Hepatocyte (in vitro differentiated cells): ENCODE data around the gene NUDT4. TPM values are rescaled to one million over a fixed set of nuclear protein-coding genes. Genes with fewer than 3 reads are reported as not detected.

Source experiments
- DNase-seq: peaks from one replicate; pipeline ENCODE4 v3.0.0-alpha.2; 2016; ENCODE audit warnings: low spot score
- H2AFZ ChIP-seq: fragments of 200-600 bp; sonication (generic); 2 replicates; pipeline ENCODE4 v1.6.0; 2016; ENCODE audit warnings: antibody characterized with exemption, mild to moderate bottlenecking
- H3K27ac ChIP-seq: fragments of 200-600 bp; sonication (generic); 2 replicates; pipeline ENCODE4 v1.5.1; 2016; ENCODE audit warnings: mild to moderate bottlenecking
- H3K27me3 ChIP-seq: fragments of 200-600 bp; sonication (generic); 2 replicates; pipeline ENCODE4 v1.6.1; 2016
- H3K36me3 ChIP-seq: fragments of 200-600 bp; sonication (generic); replicated peaks from 2 replicates; pipeline ENCODE4 v1.5.1; 2016; ENCODE audit warnings: low read depth; ENCODE audit not compliant: insufficient read depth
- H3K4me1 ChIP-seq: fragments of 200-600 bp; sonication (generic); 2 replicates; pipeline ENCODE4 v1.5.1; 2016; ENCODE audit warnings: mild to moderate bottlenecking, moderate library complexity; ENCODE audit not compliant: insufficient read depth
- H3K4me2 ChIP-seq: fragments of 200-600 bp; sonication (generic); 2 replicates; pipeline ENCODE4 v1.6.0; 2016
- H3K4me3 ChIP-seq: fragments of 200-600 bp; sonication (generic); 2 replicates; pipeline ENCODE4 v1.5.1; 2016; ENCODE audit warnings: mild to moderate bottlenecking
- H3K79me2 ChIP-seq: fragments of 200-600 bp; sonication (generic); 2 replicates; pipeline ENCODE4 v1.6.0; 2017; ENCODE audit warnings: mild to moderate bottlenecking
- H3K9me2 ChIP-seq: fragments of 200-600 bp; sonication (generic); replicated peaks from 2 replicates; pipeline ENCODE4 v1.6.0; 2017; ENCODE audit warnings: mild to moderate bottlenecking; ENCODE audit not compliant: insufficient read depth
- H3K9me3 ChIP-seq: fragments of 200-600 bp; sonication (generic); 2 replicates; pipeline ENCODE4 v1.5.1; 2016; ENCODE audit warnings: low read depth, mild to moderate bottlenecking
- H4K20me1 ChIP-seq: fragments of 200-600 bp; sonication (generic); 2 replicates; pipeline ENCODE4 v1.6.0; 2016; ENCODE audit warnings: mild to moderate bottlenecking; ENCODE audit not compliant: insufficient read depth, poor library complexity, severe bottlenecking
- CTCF ChIP-seq: fragments of 200-600 bp; sonication (generic); IDR thresholded peaks from 2 replicates; pipeline ENCODE4 v1.5.1; 2016; ENCODE audit warnings: antibody characterized with exemption, mild to moderate bottlenecking; ENCODE audit not compliant: poor library complexity
- EZH2 ChIP-seq: fragments of 200-600 bp; sonication (generic); IDR thresholded peaks from 2 replicates; pipeline ENCODE4 v1.6.1; 2016; ENCODE audit warnings: antibody characterized with exemption, mild to moderate bottlenecking, borderline replicate concordance
- EZH2phosphoT487 ChIP-seq: fragments of 200-600 bp; sonication (generic); IDR thresholded peaks from one replicate; pipeline ENCODE4 v1.6.1; 2018; ENCODE audit warnings: antibody characterized with exemption, mild to moderate bottlenecking, low read depth, moderate library complexity; ENCODE audit not compliant: unreplicated experiment, severe bottlenecking
- WGBS: methylation state at CpG from one replicate; pipeline ENCODE4 v1.1.6; 2016; ENCODE audit warnings: low lambda C conversion rate; ENCODE audit errors: missing lambda C conversion rate; 5-methylcytosine and 5-hydroxymethylcytosine counted together
- polyA plus RNA-seq: library from polyadenylated mRNA; unstranded; fragments of >200 nt; fragmentation: Nextera tagmentation; extraction: Ambion mirVana; gene quantifications from 2 replicates; pipeline ENCODE4 v1.2.1, GENCODE V29; 2016
- total RNA-seq: library from RNA; depleted of rRNA; stranded (reverse); fragments of >200 nt; gene quantifications from 2 replicates; pipeline ENCODE4 v1.2.3, GENCODE V29; 2014

Gene NUDT4
- total and polyA plus RNA-seq, 2 experiments from 2014 or later = 151 to 243 TPM

DNA sequence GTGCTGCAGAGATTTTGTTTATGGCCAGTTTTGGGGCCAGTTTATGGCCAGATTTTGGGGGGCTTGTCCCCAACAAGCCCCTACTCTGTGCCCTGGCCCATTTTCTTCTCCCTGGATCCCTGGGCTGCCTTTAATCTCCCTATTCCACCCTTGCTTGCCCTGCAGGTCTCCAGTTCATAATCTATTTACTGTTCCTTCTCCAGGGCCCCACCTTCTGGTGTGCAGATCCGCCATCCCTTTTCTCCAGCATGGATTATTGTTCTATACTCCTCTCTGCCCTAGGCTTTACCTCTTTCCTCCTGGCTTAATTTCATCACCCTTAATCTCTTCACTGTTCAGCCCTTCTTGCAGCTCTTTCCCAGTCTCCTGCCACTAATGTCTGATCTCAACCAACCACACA lies 26.0 kb upstream of the NUDT4 start:
- 93% methylated on average over 1 of the region's 1 CpG for WGBS
- H3K27me3 ChIP-seq = no peaks in the 10 kb centered on the region
- H3K4me1 ChIP-seq = no peaks in the 10 kb centered on the region
- DNase-seq = no peak
- no peak overlapping the region for H3K4me3 ChIP-seq
- no peak overlapping the region for H2AFZ ChIP-seq
- H3K9me3 ChIP-seq = no peaks in the 10 kb centered on the region
- H3K4me2 ChIP-seq = no peak overlapping the region
- TF ChIP-seq EZH2phosphoT487 (no peak), CTCF (no peak), EZH2 (no peak)
- H3K9me2 ChIP-seq = no peaks in the 10 kb centered on the region
- H4K20me1 ChIP-seq = no peaks in the 10 kb centered on the region
- no peaks in the 10 kb centered on the region for H3K79me2 ChIP-seq
- H3K27ac ChIP-seq = no peak overlapping the region
- H3K36me3 ChIP-seq = no peaks in the 10 kb centered on the region

- Histone ChIP-seq H2AFZ (no peak overlapping the region), H4K20me1 (no peaks in the 10 kb centered on the region), H3K4me1 (no peaks in the 10 kb centered on the region), H3K4me2 (no peak overlapping the region), H3K27me3 (no peaks in the 10 kb centered on the region), H3K79me2 (no peaks in the 10 kb centered on the region), H3K4me3 (no peak overlapping the region), H3K27ac (no peak overlapping the region), H3K9me3 (no peaks in the 10 kb centered on the region), H3K36me3 (no peaks in the 10 kb centered on the region), H3K9me2 (no peaks in the 10 kb centered on the region)
- 82% methylated on average over 8 of the region's 8 CpGs for WGBS
- TF ChIP-seq CTCF (no peak), EZH2phosphoT487 (no peak), EZH2 (no peak)
- no peak for DNase-seq
Observed at GRCh38 chr12:93352321-93352720, 25.4 kb upstream of the NUDT4 start.

- Histone ChIP-seq H3K36me3 (no peaks in the 10 kb centered on the region), H3K27me3 (no peaks in the 10 kb centered on the region), H3K27ac (no peak overlapping the region), H3K4me3 (no peak overlapping the region), H3K79me2 (no peaks in the 10 kb centered on the region), H4K20me1 (no peaks in the 10 kb centered on the region), H3K9me3 (no peaks in the 10 kb centered on the region), H3K4me2 (no peak overlapping the region), H3K4me1 (no peaks in the 10 kb centered on the region), H3K9me2 (no peaks in the 10 kb centered on the region), H2AFZ (no peak overlapping the region)
- WGBS = 95% methylated on average over 8 of the region's 8 CpGs
- DNase-seq = no peak
- no peak for TF ChIP-seq CTCF
- TF ChIP-seq EZH2phosphoT487 = no peak
- no peak for TF ChIP-seq EZH2
Observed at GRCh38 chr12:93356214-93356613, 21.5 kb upstream of the NUDT4 start.

DNA sequence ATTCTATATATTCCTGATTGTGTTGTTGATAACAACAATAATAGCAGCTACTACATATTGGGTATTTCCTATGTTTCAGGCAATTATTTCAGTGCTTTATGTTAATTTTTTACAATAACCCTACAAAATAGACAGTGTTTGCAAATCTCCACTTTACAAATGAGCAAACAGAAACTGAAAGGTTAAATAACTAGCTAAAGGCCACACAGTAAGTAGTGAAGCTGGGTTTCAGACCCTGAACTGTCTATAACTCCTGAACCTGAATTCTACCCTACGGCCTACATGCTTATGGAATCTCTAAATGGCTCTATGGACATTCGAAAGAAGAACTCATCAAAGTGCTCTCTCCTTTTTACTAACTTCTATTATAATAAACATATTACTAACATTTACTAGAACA lies 19.7 kb upstream of the NUDT4 start:
- no peaks in the 10 kb centered on the region for H3K36me3 ChIP-seq
- no peaks in the 10 kb centered on the region for H3K4me1 ChIP-seq
- DNase-seq = no peak
- H4K20me1 ChIP-seq = no peaks in the 10 kb centered on the region
- H3K4me3 ChIP-seq = no peak overlapping the region
- no peak overlapping the region for H2AFZ ChIP-seq
- no peaks in the 10 kb centered on the region for H3K9me3 ChIP-seq
- TF ChIP-seq EZH2 (no peak), CTCF (no peak), EZH2phosphoT487 (no peak)
- 95% methylated on average over 2 of the region's 2 CpGs for WGBS
- H3K4me2 ChIP-seq = no peak overlapping the region
- no peak overlapping the region for H3K27ac ChIP-seq
- H3K9me2 ChIP-seq = no peaks in the 10 kb centered on the region
- H3K79me2 ChIP-seq = no peaks in the 10 kb centered on the region
- H3K27me3 ChIP-seq = no peaks in the 10 kb centered on the region
